HepG2 (cell line): ENCODE data around the gene BLOC1S1. TPM values are rescaled to one million over a fixed set of nuclear protein-coding genes. Genes with fewer than 3 reads are reported as not detected.

ENCODE experiments used
- CEBPG ChIP-seq: IDR thresholded peaks from 2 replicates; pipeline ENCODE4 v1.6.1; 2016
- CENPT ChIP-seq: sonication (generic); formaldehyde crosslinking; IDR thresholded peaks from 2 replicates; pipeline ENCODE4 v1.8.0; 2022; ENCODE audit warnings: low read depth, mild to moderate bottlenecking, moderate library complexity, missing genetic modification reagents
- HNF4G ChIP-seq, 2 experiments: sonication (generic) in 1 of 2; formaldehyde crosslinking in 1 of 2; IDR thresholded peaks; 2 replicates each; pipeline versions ENCODE4 v1.4.0 to v1.6.1; 2011 to 2020; ENCODE audit warnings: borderline replicate concordance in 2 of 2, low read depth in 2 of 2, mild to moderate bottlenecking in 2 of 2, low read length in 1 of 2, missing genetic modification reagents in 1 of 2, moderate library complexity in 1 of 2
- RARA ChIP-seq: IDR thresholded peaks from 2 replicates; pipeline ENCODE4 v1.6.1; 2016; ENCODE audit warnings: missing genetic modification reagents, missing compliant biosample characterization
- SP5 ChIP-seq: IDR thresholded peaks from 2 replicates; pipeline ENCODE4 v1.6.1; 2016; ENCODE audit warnings: low read depth, borderline replicate concordance
- ZFP36 ChIP-seq: fragments of 150-350 bp; IDR thresholded peaks from 2 replicates; pipeline ENCODE4 v1.6.1; 2018; ENCODE audit warnings: borderline replicate concordance, low read length, low read depth; ENCODE audit not compliant: partially characterized antibody
- ZMAT3 ChIP-seq: sonication (generic); formaldehyde crosslinking; conservative IDR thresholded peaks from 2 replicates; pipeline ENCODE4 v1.7.0; 2021; ENCODE audit warnings: missing genetic modification reagents
- ZNF468 ChIP-seq: sonication (generic); formaldehyde crosslinking; IDR thresholded peaks from 2 replicates; pipeline ENCODE4 v1.8.0; 2022; ENCODE audit warnings: mild to moderate bottlenecking, moderate library complexity, missing genetic modification reagents
- ZNF879 ChIP-seq: sonication (generic); formaldehyde crosslinking; IDR thresholded peaks from 2 replicates; pipeline ENCODE4 v1.8.1; 2023; ENCODE audit warnings: missing genetic modification reagents
- polyA plus RNA-seq, 8 experiments: library from polyadenylated mRNA; depleted of rRNA in 3 of 8; stranded (reverse) in 7 of 8; unstranded in 1 of 8; fragments of >200 nt; fragmentation: Illumina TruSeq in 4 of 8; extraction: Trizol in 4 of 8; gene quantifications; 2 replicates each; pipeline versions ENCODE4 v1.2.1 to v1.2.3, GENCODE V29; 2011 to 2016; ENCODE audit warnings: low read depth in 4 of 8, missing spikeins in 1 of 8, mixed read lengths in 1 of 8; ENCODE audit not compliant: insufficient read depth in 1 of 8
- total RNA-seq, 5 experiments: library from RNA; depleted of rRNA; stranded (reverse); fragments of >200 nt; fragmentation: Illumina TruSeq; extraction: Trizol; gene quantifications; 2 replicates each; pipeline ENCODE4 v1.2.3, GENCODE V29; 2016; ENCODE audit warnings: low read depth in 1 of 5
- TF ChIP-seq, protein P1 (sequence below): sonication (generic); formaldehyde crosslinking; IDR thresholded peaks from 2 replicates; pipeline ENCODE4 v1.4.0; 2020; ENCODE audit warnings: mild to moderate bottlenecking, missing genetic modification reagents, borderline replicate concordance
- TF ChIP-seq, protein P2 (sequence below): sonication (generic); formaldehyde crosslinking; IDR thresholded peaks from 2 replicates; pipeline ENCODE4 v1.4.0; 2020; ENCODE audit warnings: missing genetic modification reagents
- TF ChIP-seq, protein P3 (sequence below): sonication (generic); formaldehyde crosslinking; IDR thresholded peaks from 2 replicates; pipeline ENCODE4 v1.5.1; 2020; ENCODE audit warnings: missing genetic modification reagents, mild to moderate bottlenecking, borderline replicate concordance
- TF ChIP-seq, protein P4 (sequence below): sonication (generic); formaldehyde crosslinking; IDR thresholded peaks from 2 replicates; pipeline ENCODE4 v1.4.0; 2020; ENCODE audit warnings: missing genetic modification reagents
- TF ChIP-seq, protein P5 (sequence below): sonication (generic); formaldehyde crosslinking; IDR thresholded peaks from 2 replicates; pipeline ENCODE4 v1.4.0; 2020; ENCODE audit warnings: mild to moderate bottlenecking, missing genetic modification reagents, borderline replicate concordance

Gene BLOC1S1
- total and polyA plus RNA-seq, 2 of the 13 experiments (the other 11 are each of a cell fraction or from before 2014, with no cell fraction given) = 55.1 to 95.3 TPM

DNA sequence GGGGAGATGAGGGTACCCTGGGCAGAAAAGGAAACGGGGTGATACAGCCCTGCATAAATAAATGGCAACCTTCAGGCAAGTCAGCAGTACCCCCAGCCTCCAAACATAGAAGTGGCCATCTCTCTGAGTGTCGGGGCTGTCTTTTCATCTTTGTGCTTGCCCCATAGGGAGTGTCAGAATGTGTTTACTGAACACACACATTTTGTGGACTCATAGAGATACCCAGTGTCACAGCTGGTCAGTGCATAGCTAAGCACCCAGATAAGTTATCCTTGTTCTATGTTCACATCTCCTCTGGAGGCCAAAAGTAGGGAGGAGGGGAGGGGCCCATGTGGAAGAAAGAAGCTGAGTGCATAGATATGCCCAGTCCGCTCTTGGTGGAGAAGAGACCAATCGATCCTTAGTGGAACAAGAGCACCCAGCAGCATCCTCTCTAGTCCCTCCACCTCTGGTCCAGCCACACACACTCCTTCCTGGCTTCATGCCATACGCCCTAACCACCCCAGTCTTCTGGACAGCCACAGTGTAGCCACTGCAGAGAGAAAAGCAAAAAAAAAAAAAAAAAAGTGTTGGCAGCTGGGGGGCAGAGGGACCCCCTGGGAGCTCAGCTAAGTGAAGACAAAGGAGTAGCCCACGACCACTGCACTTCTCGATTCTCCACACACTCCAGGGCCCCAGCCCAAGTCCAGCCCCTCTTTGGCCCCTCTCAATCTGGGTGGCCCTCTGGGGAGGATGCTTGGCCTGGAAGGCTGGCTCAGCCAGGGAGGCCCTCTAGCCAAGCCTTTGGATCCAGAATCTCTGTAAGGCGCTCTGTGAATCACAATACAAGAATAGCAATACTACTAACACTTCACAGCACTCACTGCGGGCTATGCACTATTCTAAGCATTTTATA lies 10.8 kb upstream of the BLOC1S1 start (continued):
- TF ChIP-seq, protein P1, sequence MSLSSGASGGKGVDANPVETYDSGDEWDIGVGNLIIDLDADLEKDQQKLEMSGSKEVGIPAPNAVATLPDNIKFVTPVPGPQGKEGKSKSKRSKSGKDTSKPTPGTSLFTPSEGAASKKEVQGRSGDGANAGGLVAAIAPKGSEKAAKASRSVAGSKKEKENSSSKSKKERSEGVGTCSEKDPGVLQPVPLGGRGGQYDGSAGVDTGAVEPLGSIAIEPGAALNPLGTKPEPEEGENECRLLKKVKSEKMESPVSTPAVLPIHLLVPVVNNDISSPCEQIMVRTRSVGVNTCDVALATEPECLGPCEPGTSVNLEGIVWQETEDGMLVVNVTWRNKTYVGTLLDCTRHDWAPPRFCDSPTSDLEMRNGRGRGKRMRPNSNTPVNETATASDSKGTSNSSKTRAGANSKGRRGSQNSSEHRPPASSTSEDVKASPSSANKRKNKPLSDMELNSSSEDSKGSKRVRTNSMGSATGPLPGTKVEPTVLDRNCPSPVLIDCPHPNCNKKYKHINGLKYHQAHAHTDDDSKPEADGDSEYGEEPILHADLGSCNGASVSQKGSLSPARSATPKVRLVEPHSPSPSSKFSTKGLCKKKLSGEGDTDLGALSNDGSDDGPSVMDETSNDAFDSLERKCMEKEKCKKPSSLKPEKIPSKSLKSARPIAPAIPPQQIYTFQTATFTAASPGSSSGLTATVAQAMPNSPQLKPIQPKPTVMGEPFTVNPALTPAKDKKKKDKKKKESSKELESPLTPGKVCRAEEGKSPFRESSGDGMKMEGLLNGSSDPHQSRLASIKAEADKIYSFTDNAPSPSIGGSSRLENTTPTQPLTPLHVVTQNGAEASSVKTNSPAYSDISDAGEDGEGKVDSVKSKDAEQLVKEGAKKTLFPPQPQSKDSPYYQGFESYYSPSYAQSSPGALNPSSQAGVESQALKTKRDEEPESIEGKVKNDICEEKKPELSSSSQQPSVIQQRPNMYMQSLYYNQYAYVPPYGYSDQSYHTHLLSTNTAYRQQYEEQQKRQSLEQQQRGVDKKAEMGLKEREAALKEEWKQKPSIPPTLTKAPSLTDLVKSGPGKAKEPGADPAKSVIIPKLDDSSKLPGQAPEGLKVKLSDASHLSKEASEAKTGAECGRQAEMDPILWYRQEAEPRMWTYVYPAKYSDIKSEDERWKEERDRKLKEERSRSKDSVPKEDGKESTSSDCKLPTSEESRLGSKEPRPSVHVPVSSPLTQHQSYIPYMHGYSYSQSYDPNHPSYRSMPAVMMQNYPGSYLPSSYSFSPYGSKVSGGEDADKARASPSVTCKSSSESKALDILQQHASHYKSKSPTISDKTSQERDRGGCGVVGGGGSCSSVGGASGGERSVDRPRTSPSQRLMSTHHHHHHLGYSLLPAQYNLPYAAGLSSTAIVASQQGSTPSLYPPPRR (CRISPR knock-in tag) = 0 out of 2 replicates have a peak, but pooled peaks have one; percentile 63
- TF ChIP-seq RARA (CRISPR knock-in tag) (0 out of 2 replicates have a peak, but pooled peaks have one; percentile 22), SP5 (peak; percentile 56; the same call in 1 of the 2 replicates), ZNF468 (no peak), ZMAT3 (no peak), CEBPG (CRISPR knock-in tag) (peak; percentile 11; the same call in 1 of the 2 replicates), HNF4G (IDR thresholded peaks at IDR 0.05; ENCODE audit: borderline replicate concordance, low read depth, low read length) (peak; percentile 21; the same call in 1 of the 2 replicates), HNF4G (CRISPR knock-in tag; IDR thresholded peaks at IDR 0.05; ENCODE audit: borderline replicate concordance, low read depth) (no peak), ZFP36 (no peak), ZNF879 (no peak), CENPT (CRISPR knock-in tag) (no peak)
- TF ChIP-seq, protein P2, sequence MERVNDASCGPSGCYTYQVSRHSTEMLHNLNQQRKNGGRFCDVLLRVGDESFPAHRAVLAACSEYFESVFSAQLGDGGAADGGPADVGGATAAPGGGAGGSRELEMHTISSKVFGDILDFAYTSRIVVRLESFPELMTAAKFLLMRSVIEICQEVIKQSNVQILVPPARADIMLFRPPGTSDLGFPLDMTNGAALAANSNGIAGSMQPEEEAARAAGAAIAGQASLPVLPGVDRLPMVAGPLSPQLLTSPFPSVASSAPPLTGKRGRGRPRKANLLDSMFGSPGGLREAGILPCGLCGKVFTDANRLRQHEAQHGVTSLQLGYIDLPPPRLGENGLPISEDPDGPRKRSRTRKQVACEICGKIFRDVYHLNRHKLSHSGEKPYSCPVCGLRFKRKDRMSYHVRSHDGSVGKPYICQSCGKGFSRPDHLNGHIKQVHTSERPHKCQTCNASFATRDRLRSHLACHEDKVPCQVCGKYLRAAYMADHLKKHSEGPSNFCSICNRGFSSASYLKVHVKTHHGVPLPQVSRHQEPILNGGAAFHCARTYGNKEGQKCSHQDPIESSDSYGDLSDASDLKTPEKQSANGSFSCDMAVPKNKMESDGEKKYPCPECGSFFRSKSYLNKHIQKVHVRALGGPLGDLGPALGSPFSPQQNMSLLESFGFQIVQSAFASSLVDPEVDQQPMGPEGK (CRISPR knock-in tag) = 0 out of 2 replicates have a peak, but pooled peaks have one; percentile 29
- TF ChIP-seq, protein P3, sequence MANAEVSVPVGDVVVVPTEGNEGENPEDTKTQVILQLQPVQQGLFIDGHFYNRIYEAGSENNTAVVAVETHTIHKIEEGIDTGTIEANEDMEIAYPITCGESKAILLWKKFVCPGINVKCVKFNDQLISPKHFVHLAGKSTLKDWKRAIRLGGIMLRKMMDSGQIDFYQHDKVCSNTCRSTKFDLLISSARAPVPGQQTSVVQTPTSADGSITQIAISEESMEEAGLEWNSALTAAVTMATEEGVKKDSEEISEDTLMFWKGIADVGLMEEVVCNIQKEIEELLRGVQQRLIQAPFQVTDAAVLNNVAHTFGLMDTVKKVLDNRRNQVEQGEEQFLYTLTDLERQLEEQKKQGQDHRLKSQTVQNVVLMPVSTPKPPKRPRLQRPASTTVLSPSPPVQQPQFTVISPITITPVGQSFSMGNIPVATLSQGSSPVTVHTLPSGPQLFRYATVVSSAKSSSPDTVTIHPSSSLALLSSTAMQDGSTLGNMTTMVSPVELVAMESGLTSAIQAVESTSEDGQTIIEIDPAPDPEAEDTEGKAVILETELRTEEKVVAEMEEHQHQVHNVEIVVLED (CRISPR knock-in tag) = no peak
- TF ChIP-seq, protein P4, sequence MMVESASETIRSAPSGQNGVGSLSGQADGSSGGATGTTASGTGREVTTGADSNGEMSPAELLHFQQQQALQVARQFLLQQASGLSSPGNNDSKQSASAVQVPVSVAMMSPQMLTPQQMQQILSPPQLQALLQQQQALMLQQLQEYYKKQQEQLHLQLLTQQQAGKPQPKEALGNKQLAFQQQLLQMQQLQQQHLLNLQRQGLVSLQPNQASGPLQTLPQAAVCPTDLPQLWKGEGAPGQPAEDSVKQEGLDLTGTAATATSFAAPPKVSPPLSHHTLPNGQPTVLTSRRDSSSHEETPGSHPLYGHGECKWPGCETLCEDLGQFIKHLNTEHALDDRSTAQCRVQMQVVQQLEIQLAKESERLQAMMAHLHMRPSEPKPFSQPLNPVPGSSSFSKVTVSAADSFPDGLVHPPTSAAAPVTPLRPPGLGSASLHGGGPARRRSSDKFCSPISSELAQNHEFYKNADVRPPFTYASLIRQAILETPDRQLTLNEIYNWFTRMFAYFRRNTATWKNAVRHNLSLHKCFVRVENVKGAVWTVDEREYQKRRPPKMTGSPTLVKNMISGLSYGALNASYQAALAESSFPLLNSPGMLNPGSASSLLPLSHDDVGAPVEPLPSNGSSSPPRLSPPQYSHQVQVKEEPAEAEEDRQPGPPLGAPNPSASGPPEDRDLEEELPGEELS (CRISPR knock-in tag) = peak; percentile 61
- TF ChIP-seq, protein P5, sequence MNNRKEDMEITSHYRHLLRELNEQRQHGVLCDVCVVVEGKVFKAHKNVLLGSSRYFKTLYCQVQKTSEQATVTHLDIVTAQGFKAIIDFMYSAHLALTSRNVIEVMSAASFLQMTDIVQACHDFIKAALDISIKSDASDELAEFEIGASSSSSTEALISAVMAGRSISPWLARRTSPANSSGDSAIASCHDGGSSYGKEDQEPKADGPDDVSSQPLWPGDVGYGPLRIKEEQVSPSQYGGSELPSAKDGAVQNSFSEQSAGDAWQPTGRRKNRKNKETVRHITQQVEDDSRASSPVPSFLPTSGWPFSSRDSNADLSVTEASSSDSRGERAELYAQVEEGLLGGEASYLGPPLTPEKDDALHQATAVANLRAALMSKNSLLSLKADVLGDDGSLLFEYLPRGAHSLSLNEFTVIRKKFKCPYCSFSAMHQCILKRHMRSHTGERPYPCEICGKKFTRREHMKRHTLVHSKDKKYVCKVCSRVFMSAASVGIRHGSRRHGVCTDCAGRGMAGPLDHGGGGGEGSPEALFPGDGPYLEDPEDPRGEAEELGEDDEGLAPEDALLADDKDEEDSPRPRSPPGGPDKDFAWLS (CRISPR knock-in tag) = no peak
